ENCODE results near the gene GMDS. TPM values are rescaled to one million over a fixed set of nuclear protein-coding genes. Genes with fewer than 3 reads are reported as not detected.

Gene GMDS
- total RNA-seq, 1 donor from 2014 or later, result 7.2 TPM

GRCh38 chr6:1590580-1590979, 654.8 kb downstream of the GMDS start:
- peaks cover 48% of the 10 kb centered on the region for H3K27me3 ChIP-seq (ENCODE audit: low read depth)
- no peak overlapping the region for H3K4me3 ChIP-seq
- no peaks in the 10 kb centered on the region for H3K36me3 ChIP-seq
- H3K9me3 ChIP-seq (replicated peaks), result no peaks in the 10 kb centered on the region
- TF ChIP-seq, protein P1, sequence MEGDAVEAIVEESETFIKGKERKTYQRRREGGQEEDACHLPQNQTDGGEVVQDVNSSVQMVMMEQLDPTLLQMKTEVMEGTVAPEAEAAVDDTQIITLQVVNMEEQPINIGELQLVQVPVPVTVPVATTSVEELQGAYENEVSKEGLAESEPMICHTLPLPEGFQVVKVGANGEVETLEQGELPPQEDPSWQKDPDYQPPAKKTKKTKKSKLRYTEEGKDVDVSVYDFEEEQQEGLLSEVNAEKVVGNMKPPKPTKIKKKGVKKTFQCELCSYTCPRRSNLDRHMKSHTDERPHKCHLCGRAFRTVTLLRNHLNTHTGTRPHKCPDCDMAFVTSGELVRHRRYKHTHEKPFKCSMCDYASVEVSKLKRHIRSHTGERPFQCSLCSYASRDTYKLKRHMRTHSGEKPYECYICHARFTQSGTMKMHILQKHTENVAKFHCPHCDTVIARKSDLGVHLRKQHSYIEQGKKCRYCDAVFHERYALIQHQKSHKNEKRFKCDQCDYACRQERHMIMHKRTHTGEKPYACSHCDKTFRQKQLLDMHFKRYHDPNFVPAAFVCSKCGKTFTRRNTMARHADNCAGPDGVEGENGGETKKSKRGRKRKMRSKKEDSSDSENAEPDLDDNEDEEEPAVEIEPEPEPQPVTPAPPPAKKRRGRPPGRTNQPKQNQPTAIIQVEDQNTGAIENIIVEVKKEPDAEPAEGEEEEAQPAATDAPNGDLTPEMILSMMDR (IDR thresholded peaks at IDR 0.05; ENCODE audit: borderline replicate concordance), result no peak
- H3K27ac ChIP-seq (replicated peaks), result no peak overlapping the region
- no peaks in the 10 kb centered on the region for H3K4me1 ChIP-seq
- intact Hi-C loops (cut with micrococcal nuclease), result loop anchor here (10.0 kb wide), 2 partner anchors 854 to 1044 kb away; no protein-coding TSS in a partner anchor
- no peak for DNase-seq

DNA sequence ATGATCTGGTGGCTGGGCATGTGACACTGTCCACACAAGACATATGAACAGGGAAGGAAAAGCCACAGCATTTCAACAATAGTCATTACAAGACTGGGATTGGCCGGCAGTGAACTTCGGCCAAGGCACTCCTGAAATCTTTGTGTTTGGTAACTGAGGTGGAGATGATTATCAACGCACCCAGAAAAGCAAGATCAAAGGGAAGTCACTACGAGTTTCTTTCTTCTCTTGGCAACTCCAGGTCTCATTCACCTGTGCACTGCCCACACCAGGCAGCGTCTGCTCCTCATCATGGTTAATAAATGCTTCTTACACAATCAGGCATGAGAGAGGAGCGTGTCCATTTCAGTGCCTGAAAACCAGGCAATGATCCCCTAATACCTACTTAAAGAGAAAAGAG, 656.2 kb downstream of the GMDS start:
- H3K9me3 ChIP-seq (replicated peaks), result no peaks in the 10 kb centered on the region
- intact Hi-C loops (cut with micrococcal nuclease), result no loop called here
- DNase-seq, result no peak
- H3K36me3 ChIP-seq, result no peaks in the 10 kb centered on the region
- no peak overlapping the region for H3K27ac ChIP-seq (replicated peaks)
- no peaks in the 10 kb centered on the region for H3K4me1 ChIP-seq
- no peak overlapping the region for H3K4me3 ChIP-seq
- TF ChIP-seq, protein P1 (IDR thresholded peaks at IDR 0.05; ENCODE audit: borderline replicate concordance), result no peak
- H3K27me3 ChIP-seq (ENCODE audit: low read depth), result peaks cover 35% of the 10 kb centered on the region

- intact Hi-C loops (cut with micrococcal nuclease), result no loop called here
- no peaks in the 10 kb centered on the region for H3K4me1 ChIP-seq
- no peak for DNase-seq
- H3K4me3 ChIP-seq, result no peak overlapping the region
- peaks cover 22% of the 10 kb centered on the region for H3K27me3 ChIP-seq (ENCODE audit: low read depth)
- TF ChIP-seq, protein P1 (IDR thresholded peaks at IDR 0.05; ENCODE audit: borderline replicate concordance), result no peak
- H3K36me3 ChIP-seq, result no peaks in the 10 kb centered on the region
- no peak overlapping the region for H3K27ac ChIP-seq (replicated peaks)
- no peaks in the 10 kb centered on the region for H3K9me3 ChIP-seq (replicated peaks)
Observed at GRCh38 chr6:1587977-1588376, 657.4 kb downstream of the GMDS start.

DNA sequence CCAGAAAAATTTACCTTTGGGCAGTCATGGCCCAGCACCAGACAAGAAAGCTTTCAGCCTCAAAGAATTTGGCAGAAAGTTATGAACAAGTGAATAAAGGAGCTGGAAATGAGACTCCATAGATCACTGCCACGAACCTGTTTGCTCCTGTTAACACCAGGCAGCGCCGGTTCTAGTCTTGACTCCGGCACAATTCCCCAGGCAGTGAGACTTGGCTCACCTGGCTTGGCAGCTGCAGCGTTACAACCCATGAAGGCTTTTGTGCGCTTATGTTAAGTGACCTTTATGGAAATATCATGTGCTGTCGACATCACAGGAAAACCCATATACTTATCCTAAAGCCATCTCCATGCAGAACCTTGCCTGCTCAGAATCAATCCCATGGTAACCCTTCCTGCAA, 657.9 kb downstream of the GMDS start:
- H3K4me3 ChIP-seq, result no peak overlapping the region
- no peak overlapping the region for H3K27ac ChIP-seq (replicated peaks)
- no peaks in the 10 kb centered on the region for H3K9me3 ChIP-seq (replicated peaks)
- TF ChIP-seq, protein P1 (IDR thresholded peaks at IDR 0.05; ENCODE audit: borderline replicate concordance), result no peak
- intact Hi-C loops (cut with micrococcal nuclease), result no loop called here
- H3K4me1 ChIP-seq, result no peaks in the 10 kb centered on the region
- H3K27me3 ChIP-seq (ENCODE audit: low read depth), result peaks cover 18% of the 10 kb centered on the region
- no peaks in the 10 kb centered on the region for H3K36me3 ChIP-seq
- no peak for DNase-seq

DNA sequence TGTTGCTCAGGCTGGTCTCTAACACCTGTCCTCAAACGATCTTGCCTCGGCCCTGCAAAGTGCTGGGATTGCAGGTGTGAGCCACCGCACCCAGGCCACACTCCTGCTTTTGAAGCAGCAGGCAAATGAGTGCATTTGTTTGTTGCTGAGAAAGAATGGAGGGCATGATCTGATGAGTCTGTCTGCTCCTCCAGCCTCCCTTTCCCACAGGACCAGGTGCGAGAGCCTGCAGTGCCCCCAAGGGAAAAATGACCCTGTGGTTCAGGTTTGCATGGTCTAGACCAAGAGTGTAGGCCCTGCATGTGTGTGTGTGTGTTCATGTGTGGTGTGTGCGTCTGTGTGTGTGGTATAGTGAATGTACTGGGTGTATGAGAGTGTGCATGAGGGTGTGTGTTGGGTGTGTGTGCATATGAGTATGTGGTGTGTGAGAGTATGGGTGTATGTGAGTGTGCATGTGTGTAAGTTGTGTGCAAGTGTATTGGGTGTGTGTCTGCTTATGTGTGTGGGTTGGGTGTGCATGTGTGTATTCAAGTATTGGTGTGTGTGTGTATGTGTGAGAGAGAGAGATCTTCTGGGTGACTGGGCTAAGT, 658.4 kb downstream of the GMDS start:
- H3K27ac ChIP-seq (replicated peaks), result no peak overlapping the region
- H3K9me3 ChIP-seq (replicated peaks), result no peaks in the 10 kb centered on the region
- intact Hi-C loops (cut with micrococcal nuclease), result no loop called here
- DNase-seq, result no peak
- H3K4me3 ChIP-seq, result no peak overlapping the region
- no peaks in the 10 kb centered on the region for H3K4me1 ChIP-seq
- H3K27me3 ChIP-seq (ENCODE audit: low read depth), result peaks cover 16% of the 10 kb centered on the region
- TF ChIP-seq, protein P1 (IDR thresholded peaks at IDR 0.05; ENCODE audit: borderline replicate concordance), result no peak
- no peaks in the 10 kb centered on the region for H3K36me3 ChIP-seq

All from left ventricle myocardium inferior (tissue), 1 donor.